ENCODE results near the gene KRT9.

GRCh38 chr17:41581366-41582060 lies 9.7 kb upstream of the KRT9 start:
- TF ChIP-seq EP300 (IDR thresholded peaks at IDR 0.05) (no peak), CTCF (IDR thresholded peaks at IDR 0.05) (no peak)
